Mesenchymal stem cell (in vitro differentiated cells and primary cell): ENCODE measurements around the gene DDX6.

Source experiments
- DNase-seq: peaks from one replicate; pipeline ENCODE4 v3.0.0-alpha.2; 2013
- H2AFZ ChIP-seq: one replicate; pipeline ENCODE4 v1.6.1; 2013; ENCODE audit warnings: low read depth, mild to moderate bottlenecking, control low read depth, inconsistent platforms, low read length, moderate library complexity
- H2AK5ac ChIP-seq: 2 replicates; pipeline ENCODE4 v1.6.1; 2013; ENCODE audit warnings: low read length, moderate library complexity, mild to moderate bottlenecking, inconsistent platforms; ENCODE audit not compliant: severe bottlenecking
- H2BK120ac ChIP-seq: one replicate; pipeline ENCODE4 v1.6.1; 2013; ENCODE audit warnings: low read depth, mild to moderate bottlenecking, inconsistent platforms, low read length, moderate library complexity
- H2BK12ac ChIP-seq, 2 experiments: one replicate each; pipeline ENCODE4 v1.6.1; 2013; ENCODE audit warnings: inconsistent platforms in 2 of 2, low read length in 2 of 2, mild to moderate bottlenecking in 2 of 2, moderate library complexity in 2 of 2, control low read depth in 1 of 2
- H2BK15ac ChIP-seq: one replicate; pipeline ENCODE4 v1.6.1; 2013; ENCODE audit warnings: mild to moderate bottlenecking, low read depth, inconsistent platforms; ENCODE audit not compliant: poor library complexity, severe bottlenecking
- H2BK5ac ChIP-seq: 2 replicates; pipeline ENCODE4 v1.6.1; 2013; ENCODE audit warnings: low read depth, mild to moderate bottlenecking, low read length, control low read depth, inconsistent platforms; ENCODE audit not compliant: poor library complexity, severe bottlenecking
- H3K14ac ChIP-seq, 2 experiments: one replicate each; pipeline ENCODE4 v1.6.1; 2013; ENCODE audit warnings: inconsistent platforms in 2 of 2, low read length in 2 of 2, control low read depth in 1 of 2, mild to moderate bottlenecking in 1 of 2, moderate library complexity in 1 of 2
- H3K18ac ChIP-seq, 2 experiments: one replicate each; pipeline ENCODE4 v1.6.1; 2013; ENCODE audit warnings: inconsistent platforms in 2 of 2, low read length in 2 of 2, control low read depth in 1 of 2, low read depth in 1 of 2, mild to moderate bottlenecking in 1 of 2
- H3K23ac ChIP-seq, 2 experiments: one replicate each; pipeline ENCODE4 v1.6.1; 2013; ENCODE audit warnings: inconsistent platforms in 2 of 2, low read length in 2 of 2, mild to moderate bottlenecking in 2 of 2, moderate library complexity in 2 of 2, control low read depth in 1 of 2
- H3K27ac ChIP-seq: 2 replicates; pipeline ENCODE4 v1.5.1; 2013; ENCODE audit warnings: mild to moderate bottlenecking, moderate library complexity, low read length, control low read depth, inconsistent platforms; ENCODE audit not compliant: poor library complexity, severe bottlenecking
- H3K27me3 ChIP-seq, 2 experiments: 2 replicates each; pipeline versions ENCODE4 v1.6.1 to v1.7.0; 2013; ENCODE audit warnings: low read length in 2 of 2, mild to moderate bottlenecking in 2 of 2, moderate library complexity in 2 of 2, control low read depth in 1 of 2, inconsistent platforms in 1 of 2; ENCODE audit not compliant: control insufficient read depth in 1 of 2, insufficient read depth in 1 of 2
- H3K36me3 ChIP-seq, 2 experiments: 2 replicates each; pipeline versions ENCODE4 v1.6.1 to v1.7.0; 2013; ENCODE audit warnings: low read length in 2 of 2, control low read depth in 1 of 2, inconsistent platforms in 1 of 2, low read depth in 1 of 2, mild to moderate bottlenecking in 1 of 2; ENCODE audit not compliant: insufficient read depth in 2 of 2, control insufficient read depth in 1 of 2
- H3K4ac ChIP-seq, 2 experiments: one replicate each; pipeline ENCODE4 v1.6.1; 2013; ENCODE audit warnings: inconsistent platforms in 2 of 2, low read length in 2 of 2, mild to moderate bottlenecking in 2 of 2, moderate library complexity in 2 of 2, control low read depth in 1 of 2, low read depth in 1 of 2
- H3K4me1 ChIP-seq: 2 replicates; pipeline ENCODE4 v1.6.1; 2013; ENCODE audit warnings: low read depth, low read length, control low read depth; ENCODE audit not compliant: control insufficient read depth, insufficient read depth
- H3K4me2 ChIP-seq: 2 replicates; pipeline ENCODE4 v1.6.1; 2013; ENCODE audit warnings: low read length, mild to moderate bottlenecking, inconsistent platforms; ENCODE audit not compliant: poor library complexity, severe bottlenecking
- H3K4me3 ChIP-seq, 2 experiments: 2 replicates each; pipeline versions ENCODE4 v1.5.1 to v1.7.0; 2013; ENCODE audit warnings: low read length in 2 of 2, mild to moderate bottlenecking in 2 of 2, control low read depth in 1 of 2, low read depth in 1 of 2; ENCODE audit not compliant: insufficient read depth in 1 of 2
- H3K79me1 ChIP-seq: replicated peaks from 2 replicates; pipeline ENCODE4 v1.6.1; 2013; ENCODE audit warnings: mild to moderate bottlenecking, control low read depth, low read length, inconsistent platforms; ENCODE audit not compliant: poor library complexity, severe bottlenecking
- H3K9ac ChIP-seq: 2 replicates; pipeline ENCODE4 v1.7.0; 2013; ENCODE audit warnings: mild to moderate bottlenecking, low read length, moderate library complexity
- H3K9me3 ChIP-seq: 2 replicates; pipeline ENCODE4 v1.7.0; 2013; ENCODE audit warnings: mild to moderate bottlenecking, low read length; ENCODE audit not compliant: control insufficient read depth
- H4K8ac ChIP-seq: one replicate; pipeline ENCODE4 v1.6.1; 2013; ENCODE audit warnings: inconsistent platforms, mild to moderate bottlenecking, low read length, moderate library complexity
- H4K91ac ChIP-seq: one replicate; pipeline ENCODE4 v1.6.1; 2013; ENCODE audit warnings: mild to moderate bottlenecking, low read length, inconsistent platforms
- WGBS: methylation state at CpG from one replicate; pipeline ENCODE4 v1.1.7; 2013; ENCODE audit warnings: mixed read lengths; 5-methylcytosine and 5-hydroxymethylcytosine counted together

DDX6 gene

DNA sequence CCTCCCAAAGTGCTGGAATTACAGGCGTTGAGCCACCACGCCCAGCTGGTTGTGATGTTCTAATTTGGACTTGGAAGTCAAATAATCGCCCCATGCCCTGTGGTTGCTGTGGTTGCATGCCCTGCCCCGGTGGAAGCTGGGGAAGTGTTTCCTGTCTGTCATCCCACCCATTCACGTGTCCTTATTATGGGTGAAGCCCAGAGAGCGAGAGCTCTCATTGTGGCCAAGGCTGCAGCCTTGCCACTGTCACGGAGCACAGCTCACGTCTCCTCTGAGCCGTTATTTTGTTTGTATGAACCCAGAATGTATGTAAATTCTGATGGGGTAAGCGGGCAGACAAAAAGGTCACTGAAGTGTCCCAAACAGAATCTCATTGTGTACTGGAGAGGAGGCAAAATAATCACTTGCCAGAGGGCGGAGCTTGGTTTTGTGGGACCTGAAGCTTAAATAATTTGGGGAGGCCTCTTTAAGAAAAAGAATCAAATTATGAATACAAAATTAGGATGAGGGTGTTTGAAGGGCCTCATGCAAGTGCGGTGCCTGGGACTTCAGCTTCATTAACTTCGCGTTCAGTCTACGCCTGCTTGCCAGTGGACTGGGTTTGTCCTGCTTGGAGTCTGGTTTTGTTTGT is 85.7 kb downstream of the DDX6 start:
- H3K27ac ChIP-seq: no peak overlapping the region
- no peaks in the 10 kb centered on the region for H3K9me3 ChIP-seq
- no peaks in the 10 kb centered on the region for H3K36me3 ChIP-seq
- no peaks in the 10 kb centered on the region for H3K4me1 ChIP-seq
- no peak for DNase-seq
- H3K27me3 ChIP-seq: peaks cover 15 to 21% of the 10 kb centered on the region in 2 experiments
- no peak overlapping the region for H3K4me3 ChIP-seq
- no peaks in the 10 kb centered on the region for H3K79me1 ChIP-seq
- WGBS: 87% methylated on average over 12 of the region's 15 CpGs
- no peak overlapping the region for H3K18ac ChIP-seq
- H3K14ac ChIP-seq: no peak overlapping the region
- no peak overlapping the region for H2BK5ac ChIP-seq
- H3K4me2 ChIP-seq: no peak overlapping the region
- no peak overlapping the region for H2AFZ ChIP-seq
- no peak overlapping the region for H2AK5ac ChIP-seq
- no peak overlapping the region for H3K23ac ChIP-seq
- no peak overlapping the region for H3K4ac ChIP-seq
- H2BK15ac ChIP-seq: no peak overlapping the region
- H3K9ac ChIP-seq: no peak overlapping the region
- H4K8ac ChIP-seq: no peak overlapping the region
- H2BK12ac ChIP-seq: no peak overlapping the region
- no peak overlapping the region for H2BK120ac ChIP-seq
- no peak overlapping the region for H4K91ac ChIP-seq

GRCh38 chr11:118703563-118704106 is 87.3 kb downstream of the DDX6 start:
- peak overlapping the region; percentile 55 for H4K8ac ChIP-seq
- H3K79me1 ChIP-seq: no peaks in the 10 kb centered on the region
- no peak overlapping the region for H2BK120ac ChIP-seq
- H3K14ac ChIP-seq: no peak overlapping the region
- no peak overlapping the region for H3K23ac ChIP-seq
- no peak overlapping the region for H3K4me3 ChIP-seq
- no peaks in the 10 kb centered on the region for H3K4me1 ChIP-seq
- 92% methylated on average over 5 of the region's 5 CpGs for WGBS
- H3K4me2 ChIP-seq: no peak overlapping the region
- H2AFZ ChIP-seq: no peak overlapping the region
- no peak overlapping the region for H2BK5ac ChIP-seq
- no peak overlapping the region for H3K9ac ChIP-seq
- no peaks in the 10 kb centered on the region for H3K9me3 ChIP-seq
- H2BK15ac ChIP-seq: no peak overlapping the region
- no peak for DNase-seq
- H3K27me3 ChIP-seq: peaks cover 15 to 21% of the 10 kb centered on the region in 2 experiments
- H3K27ac ChIP-seq: no peak overlapping the region
- H2BK12ac ChIP-seq: no peak overlapping the region
- no peak overlapping the region for H2AK5ac ChIP-seq
- no peak overlapping the region for H3K18ac ChIP-seq
- no peak overlapping the region for H3K4ac ChIP-seq
- H4K91ac ChIP-seq: no peak overlapping the region
- H3K36me3 ChIP-seq: no peaks in the 10 kb centered on the region

DNA sequence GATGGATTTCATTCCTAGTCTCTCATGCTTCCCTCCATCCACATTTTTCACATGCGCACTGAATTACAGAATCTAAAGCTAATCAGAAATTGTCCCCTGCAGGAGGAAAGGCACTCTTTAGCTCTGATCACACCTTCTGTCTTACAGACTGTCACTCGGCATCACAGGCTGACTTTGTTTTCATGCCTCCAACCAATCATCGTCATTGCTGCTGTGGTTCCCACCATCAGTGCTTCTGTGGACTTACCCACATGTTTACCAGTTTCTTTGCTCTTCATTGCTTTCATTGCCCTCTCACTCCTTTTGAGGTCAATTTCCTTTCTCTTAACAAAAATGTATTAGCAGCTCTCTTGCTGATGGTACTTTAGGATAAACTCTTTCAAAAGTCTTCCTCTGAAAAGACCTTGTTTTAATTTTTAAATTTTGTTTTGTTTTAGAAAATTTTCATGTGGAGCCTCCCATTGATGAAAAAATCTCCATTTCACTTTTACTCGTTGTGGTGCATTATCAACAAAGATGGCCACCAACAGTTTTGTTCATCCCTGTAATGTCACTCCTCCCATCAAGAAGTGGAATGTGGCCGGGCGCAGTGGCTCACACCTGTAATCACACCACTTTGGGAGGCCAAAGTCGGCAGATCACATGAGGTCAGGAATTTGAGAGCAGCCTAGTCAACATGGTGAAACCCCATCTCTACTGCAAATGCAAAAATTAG is 91.3 kb downstream of the DDX6 start:
- Histone ChIP-seq H3K18ac (no peak overlapping the region), H3K23ac (no peak overlapping the region), H2AK5ac (no peak overlapping the region), H3K27me3 (peaks cover 0 to 7% of the 10 kb centered on the region in 2 experiments), H3K79me1 (no peaks in the 10 kb centered on the region), H4K8ac (no peak overlapping the region), H3K36me3 (no peaks in the 10 kb centered on the region), H3K27ac (no peak overlapping the region), H2BK15ac (no peak overlapping the region), H2BK12ac (no peak overlapping the region), H3K4ac (no peak overlapping the region), H3K9me3 (no peaks in the 10 kb centered on the region), H3K4me3 (no peak overlapping the region), H3K4me2 (no peak overlapping the region), H2AFZ (no peak overlapping the region), H4K91ac (no peak overlapping the region), H3K14ac (no peak overlapping the region), H2BK5ac (no peak overlapping the region), H3K4me1 (no peaks in the 10 kb centered on the region), H3K9ac (no peak overlapping the region), H2BK120ac (no peak overlapping the region)
- DNase-seq: no peak
- 89% methylated on average over 7 of the region's 7 CpGs for WGBS
